Activated CD4-positive, alpha-beta memory T cell treated with anti-CD3 and anti-CD28 coated beads, Interleukin-2, amount 10 ng/mL, durations not matched to agents 7 days and 5 days (primary cell): ENCODE data around the gene TUBB3. TPM values are rescaled to one million over a fixed set of nuclear protein-coding genes. Genes with fewer than 3 reads are reported as not detected.

Experiments
- CTCF ChIA-PET: fragments of 350-600 bp; sonication (Branson Sonifier 250); formaldehyde crosslinking; loops from one replicate; lab custom pipeline; 2021; ENCODE audit warnings: antibody characterized with exemption, inconsistent platforms; lab: Charles Lee
- POLR2A ChIA-PET: fragments of 350-600 bp; sonication (Branson Sonifier 250); formaldehyde crosslinking; loops from one replicate; lab custom pipeline; 2021; ENCODE audit warnings: antibody characterized with exemption; lab: Charles Lee
- DNase-seq: peaks from one replicate; pipeline ENCODE4 v3.0.0-alpha.2; 2020
- H3K27ac Mint-ChIP-seq: one replicate; pipeline ENCODE4 v1.8.0; 2021; ENCODE audit warnings: mild to moderate bottlenecking, mixed read lengths
- H3K27me3 Mint-ChIP-seq: one replicate; pipeline ENCODE4 v1.8.0; 2021; ENCODE audit warnings: mixed read lengths
- H3K36me3 Mint-ChIP-seq: one replicate; pipeline ENCODE4 v1.8.0; 2021; ENCODE audit warnings: low read depth, mixed read lengths
- H3K4me1 Mint-ChIP-seq: one replicate; pipeline ENCODE4 v1.8.0; 2021; ENCODE audit warnings: mixed read lengths
- H3K4me3 Mint-ChIP-seq: one replicate; pipeline ENCODE4 v1.8.0; 2021; ENCODE audit warnings: mild to moderate bottlenecking, mixed read lengths
- H3K9me3 Mint-ChIP-seq: one replicate; pipeline ENCODE4 v1.8.0; 2021; ENCODE audit warnings: mixed read lengths
- total RNA-seq, 2 experiments: library from RNA; stranded (reverse); gene quantifications; one replicate each; pipeline ENCODE4 v1.2.3, GENCODE V29; 2021

Gene TUBB3
- total RNA-seq, 2 experiments from 2014 or later, result 3.6 to 4.0 TPM

DNA sequence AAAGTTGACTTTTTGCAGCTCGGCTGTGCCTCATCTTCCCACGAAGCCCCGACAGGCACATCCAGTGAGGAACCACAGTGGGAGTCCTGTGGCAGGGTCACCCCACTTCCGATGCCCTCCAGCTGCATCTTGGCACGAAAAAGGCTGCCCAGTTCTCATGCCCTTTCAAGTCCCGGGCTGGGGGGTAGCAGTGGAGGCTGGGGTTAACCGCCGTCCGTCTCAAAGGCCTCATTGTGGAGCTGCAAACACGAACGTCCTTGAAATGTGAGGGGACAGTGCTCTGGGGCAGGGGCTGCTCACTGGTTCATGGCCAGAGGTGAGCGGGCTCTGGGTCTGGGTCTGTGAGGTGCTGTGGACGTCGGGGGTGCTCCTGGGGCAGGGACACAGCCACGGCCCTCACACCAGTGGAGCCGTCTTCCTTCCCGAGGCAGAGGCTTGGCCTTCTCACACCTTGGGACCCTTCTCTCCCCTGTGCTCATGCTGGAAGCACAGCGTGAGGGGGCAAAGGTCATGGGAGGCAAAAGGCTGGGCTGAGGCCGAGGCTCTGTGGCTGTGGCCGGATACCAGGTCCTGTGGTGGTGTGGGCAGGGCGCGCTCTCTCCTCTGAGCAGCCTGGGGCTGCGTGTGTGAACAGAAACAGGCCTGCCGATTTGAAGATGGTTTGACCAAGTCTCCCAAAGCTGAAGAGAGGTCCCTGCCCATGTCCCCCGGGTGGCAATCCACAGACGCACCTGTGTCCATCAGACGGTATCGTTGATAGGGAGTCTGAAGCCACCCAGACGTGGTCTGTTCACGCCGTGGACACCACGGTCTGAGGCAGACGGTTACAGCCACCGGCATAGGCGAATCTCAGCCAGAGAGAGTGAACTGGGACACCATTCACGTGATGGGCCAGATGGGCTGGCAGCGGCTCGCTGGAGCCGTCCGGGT, 7.6 kb upstream of the TUBB3 start:
- ChIA-PET POLR2A (no interaction called here), CTCF (no interaction called here)
- no peak overlapping the region for H3K27ac Mint-ChIP-seq
- DNase-seq, result no peak
- H3K36me3 Mint-ChIP-seq, result peaks cover 18% of the 10 kb centered on the region
- H3K9me3 Mint-ChIP-seq, result no peaks in the 10 kb centered on the region
- peaks cover 33% of the 10 kb centered on the region for H3K4me1 Mint-ChIP-seq
- H3K4me3 Mint-ChIP-seq, result no peak overlapping the region
- peaks cover 18% of the 10 kb centered on the region for H3K27me3 Mint-ChIP-seq

- H3K9me3 Mint-ChIP-seq, result no peaks in the 10 kb centered on the region
- H3K27ac Mint-ChIP-seq, result peak overlapping the region; percentile 71
- peak; percentile 92 for DNase-seq
- CTCF ChIA-PET, result interaction anchor here (0.6 to 1.0 kb wide), 2 partner anchors 8 to 1446 kb away, joined by 5 read pairs; no protein-coding TSS in a partner anchor
- peak overlapping the region; percentile 66 for H3K4me3 Mint-ChIP-seq
- H3K36me3 Mint-ChIP-seq, result peaks cover 7% of the 10 kb centered on the region
- POLR2A ChIA-PET, result interaction anchor here (1.0 to 3.4 kb wide), 3 partner anchors 10 to 46 kb away, joined by 3 to 21 read pairs (median 8); partner anchors contain the start of gene TCF25
- H3K4me1 Mint-ChIP-seq, result peaks cover 52% of the 10 kb centered on the region
- H3K27me3 Mint-ChIP-seq, result peaks cover 29% of the 10 kb centered on the region
These were observed 5.2 kb upstream of the TUBB3 start for GRCh38 chr16:89917773-89918452.

GRCh38 chr16:89918453-89919347, 4.4 kb upstream of the TUBB3 start, which contains the start of gene MC1R:
MC1R (plus strand) TSS chr16:89918862; CDS start chr16:89919259, 397 bp downstream.
- peak within 1 kb of the TSS; percentile 71 for H3K27ac Mint-ChIP-seq
- peaks cover 2% of the 10 kb centered on the region for H3K36me3 Mint-ChIP-seq
- H3K4me3 Mint-ChIP-seq, result peak within 1 kb of the TSS; percentile 66
- H3K4me1 Mint-ChIP-seq, result peaks cover 52% of the 10 kb centered on the region
- ChIA-PET CTCF (interaction anchor here (1.0 kb wide), 1 partner anchor 8 kb away, joined by 5 read pairs; no protein-coding TSS in a partner anchor), POLR2A (interaction anchor here (1.0 to 3.4 kb wide), 2 partner anchors 8 to 45 kb away, joined by 6 to 21 read pairs; partner anchors contain the start of gene TCF25)
- no peak for DNase-seq
- no peaks in the 10 kb centered on the region for H3K9me3 Mint-ChIP-seq
- H3K27me3 Mint-ChIP-seq, result peaks cover 29% of the 10 kb centered on the region

DNA sequence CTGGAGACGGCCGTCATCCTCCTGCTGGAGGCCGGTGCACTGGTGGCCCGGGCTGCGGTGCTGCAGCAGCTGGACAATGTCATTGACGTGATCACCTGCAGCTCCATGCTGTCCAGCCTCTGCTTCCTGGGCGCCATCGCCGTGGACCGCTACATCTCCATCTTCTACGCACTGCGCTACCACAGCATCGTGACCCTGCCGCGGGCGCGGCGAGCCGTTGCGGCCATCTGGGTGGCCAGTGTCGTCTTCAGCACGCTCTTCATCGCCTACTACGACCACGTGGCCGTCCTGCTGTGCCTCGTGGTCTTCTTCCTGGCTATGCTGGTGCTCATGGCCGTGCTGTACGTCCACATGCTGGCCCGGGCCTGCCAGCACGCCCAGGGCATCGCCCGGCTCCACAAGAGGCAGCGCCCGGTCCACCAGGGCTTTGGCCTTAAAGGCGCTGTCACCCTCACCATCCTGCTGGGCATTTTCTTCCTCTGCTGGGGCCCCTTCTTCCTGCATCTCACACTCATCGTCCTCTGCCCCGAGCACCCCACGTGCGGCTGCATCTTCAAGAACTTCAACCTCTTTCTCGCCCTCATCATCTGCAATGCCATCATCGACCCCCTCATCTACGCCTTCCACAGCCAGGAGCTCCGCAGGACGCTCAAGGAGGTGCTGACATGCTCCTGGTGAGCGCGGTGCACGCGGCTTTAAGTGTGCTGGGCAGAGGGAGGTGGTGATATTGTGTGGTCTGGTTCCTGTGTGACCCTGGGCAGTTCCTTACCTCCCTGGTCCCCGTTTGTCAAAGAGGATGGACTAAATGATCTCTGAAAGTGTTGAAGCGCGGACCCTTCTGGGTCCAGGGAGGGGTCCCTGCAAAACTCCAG, 3.4 kb upstream of the TUBB3 start:
- Mint-ChIP-seq H3K36me3 (peaks cover 2% of the 10 kb centered on the region), H3K9me3 (no peaks in the 10 kb centered on the region), H3K27me3 (peaks cover 36% of the 10 kb centered on the region), H3K4me3 (peak overlapping the region; percentile 21), H3K27ac (peak overlapping the region; percentile 35), H3K4me1 (peaks cover 55% of the 10 kb centered on the region)
- no peak for DNase-seq
- ChIA-PET POLR2A (interaction anchor here (3.4 kb wide), 1 partner anchor 47 kb away, joined by 21 read pairs; the partner anchor contains the start of gene TCF25), CTCF (interaction anchor here (1.5 kb wide), 1 partner anchor 10 kb away, joined by 3 read pairs; no protein-coding TSS in a partner anchor)

GRCh38 chr16:89920723-89921122, 2.4 kb upstream of the TUBB3 start:
- Mint-ChIP-seq H3K4me1 (peaks cover 59% of the 10 kb centered on the region), H3K27me3 (peaks cover 41% of the 10 kb centered on the region), H3K4me3 (no peak overlapping the region), H3K27ac (no peak overlapping the region), H3K36me3 (no peaks in the 10 kb centered on the region), H3K9me3 (no peaks in the 10 kb centered on the region)
- POLR2A ChIA-PET, result no interaction called here
- CTCF ChIA-PET, result interaction anchor here (1.5 kb wide), 1 partner anchor 11 kb away, joined by 3 read pairs; no protein-coding TSS in a partner anchor
- no peak for DNase-seq

DNA sequence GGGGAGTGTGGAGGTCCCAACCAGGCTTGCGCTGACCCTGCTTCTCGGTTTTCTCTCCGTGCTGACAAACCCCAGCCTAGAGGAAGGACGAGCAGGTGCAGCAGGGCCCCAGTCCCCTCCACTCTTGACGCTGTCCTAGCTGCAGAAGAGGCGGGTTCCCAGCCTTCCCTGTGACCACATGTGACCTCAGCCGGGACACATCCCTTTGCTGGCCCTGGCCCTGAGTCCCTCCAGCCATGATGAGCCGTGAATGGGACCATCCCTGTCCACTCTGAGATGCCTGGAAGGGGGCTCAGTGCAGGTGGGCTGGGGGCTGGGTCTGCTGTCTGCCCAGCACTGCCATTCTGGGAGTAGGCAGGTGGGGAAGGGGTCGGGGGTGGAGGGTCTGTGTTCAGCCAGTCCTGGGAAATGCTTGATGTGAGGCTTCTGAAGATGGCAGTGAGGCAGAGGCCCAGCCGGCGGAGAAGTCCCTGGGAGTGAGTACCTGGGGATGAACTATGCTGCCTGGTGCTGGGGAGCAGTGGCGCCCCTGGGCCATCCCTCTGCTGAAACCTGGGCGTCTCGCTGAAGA, 1.9 kb upstream of the TUBB3 start:
- Mint-ChIP-seq H3K4me3 (peak overlapping the region; percentile 75), H3K27me3 (peaks cover 41% of the 10 kb centered on the region), H3K27ac (no peak overlapping the region), H3K36me3 (no peaks in the 10 kb centered on the region), H3K9me3 (no peaks in the 10 kb centered on the region), H3K4me1 (peaks cover 57% of the 10 kb centered on the region)
- ChIA-PET POLR2A (interaction anchor here (1.0 to 2.2 kb wide), 6 partner anchors 28 to 198 kb away, joined by 3 to 8 read pairs (median 4); partner anchors contain the start of gene TCF25), CTCF (interaction anchor here (1.5 to 2.2 kb wide), 2 partner anchors 11 kb away, joined by 3 to 11 read pairs; no protein-coding TSS in a partner anchor)
- no peak for DNase-seq

GRCh38 chr16:89921702-89922476, 1.3 kb upstream of the TUBB3 start:
- peak; percentile 54 for DNase-seq
- peak overlapping the region; percentile 75 for H3K4me3 Mint-ChIP-seq
- CTCF ChIA-PET, result interaction anchor here (2.2 kb wide), 1 partner anchor 11 kb away, joined by 11 read pairs; no protein-coding TSS in a partner anchor
- H3K36me3 Mint-ChIP-seq, result no peaks in the 10 kb centered on the region
- H3K27me3 Mint-ChIP-seq, result peaks cover 41% of the 10 kb centered on the region
- H3K9me3 Mint-ChIP-seq, result no peaks in the 10 kb centered on the region
- H3K27ac Mint-ChIP-seq, result peak overlapping the region; percentile 70
- POLR2A ChIA-PET, result interaction anchor here (1.0 to 2.2 kb wide), 10 partner anchors 11 to 198 kb away, joined by 3 to 8 read pairs (median 4); partner anchors contain the start of gene TCF25
- H3K4me1 Mint-ChIP-seq, result peaks cover 60% of the 10 kb centered on the region

- peak overlapping the region; percentile 70 for H3K27ac Mint-ChIP-seq
- peak overlapping the region; percentile 75 for H3K4me3 Mint-ChIP-seq
- ChIA-PET CTCF (interaction anchor here (1.0 to 2.2 kb wide), 2 partner anchors 12 to 62 kb away, joined by 3 to 11 read pairs; no protein-coding TSS in a partner anchor), POLR2A (interaction anchor here (0.7 to 2.2 kb wide), 9 partner anchors 10 to 199 kb away, joined by 3 to 8 read pairs (median 3); partner anchors contain the start of gene TCF25)
- no peaks in the 10 kb centered on the region for H3K9me3 Mint-ChIP-seq
- no peaks in the 10 kb centered on the region for H3K36me3 Mint-ChIP-seq
- peaks cover 41% of the 10 kb centered on the region for H3K27me3 Mint-ChIP-seq
- peaks cover 57% of the 10 kb centered on the region for H3K4me1 Mint-ChIP-seq
- peak; percentile 61 for DNase-seq
These were observed 662 bp upstream of the TUBB3 start for GRCh38 chr16:89922477-89922883.

DNA sequence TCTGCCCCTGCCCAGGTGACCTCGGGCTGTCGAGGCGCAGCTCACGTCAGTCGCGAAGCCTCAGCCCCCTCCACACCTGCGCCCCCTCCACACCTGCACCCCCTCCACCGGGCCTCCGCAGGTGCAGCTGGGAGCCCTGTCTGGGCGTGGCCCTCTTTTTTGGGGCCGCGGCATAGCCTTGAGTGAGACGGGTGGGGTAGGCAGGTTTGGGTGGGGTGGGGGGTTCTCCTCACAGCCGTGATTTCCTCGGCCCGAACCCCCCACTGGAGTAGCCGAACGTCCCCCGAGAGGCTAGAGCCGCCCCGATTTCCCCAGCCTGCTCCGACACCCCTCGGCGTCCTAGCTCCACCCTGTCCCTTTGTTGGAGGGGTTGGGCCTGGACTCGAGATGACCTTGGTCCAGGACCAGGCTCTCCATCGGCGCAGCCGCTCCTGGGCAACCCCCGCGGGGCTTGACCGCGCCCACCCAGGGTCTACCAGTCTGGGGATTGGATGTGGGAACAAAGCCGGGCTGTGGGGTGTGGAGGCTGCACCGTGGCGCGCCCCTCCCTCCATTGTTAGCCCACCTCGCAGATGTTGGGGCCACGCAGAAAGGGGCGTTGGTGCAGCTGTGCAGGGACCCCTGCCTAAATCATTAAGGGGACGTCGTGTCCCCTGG, 626 bp downstream of the TUBB3 start:
- no peak for DNase-seq
- H3K4me1 Mint-ChIP-seq, result peaks cover 46% of the 10 kb centered on the region
- ChIA-PET POLR2A (interaction anchor here (2.7 kb wide), 1 partner anchor 48 kb away, joined by 14 read pairs; no protein-coding TSS in a partner anchor), CTCF (interaction anchor here (1.0 kb wide), 1 partner anchor 51 kb away, joined by 3 read pairs; the partner anchor contains the start of gene TCF25)
- no peaks in the 10 kb centered on the region for H3K36me3 Mint-ChIP-seq
- H3K9me3 Mint-ChIP-seq, result no peaks in the 10 kb centered on the region
- no peak overlapping the region for H3K4me3 Mint-ChIP-seq
- no peak overlapping the region for H3K27ac Mint-ChIP-seq
- H3K27me3 Mint-ChIP-seq, result peaks cover 41% of the 10 kb centered on the region
